Measurements from ENCODE around the gene CPHXL2.

The CPHXL2 gene

GRCh38 chr16:75676909-75677308 lies at the start of gene CPHXL2:
TSS of gene CPHXL2 (minus strand) at chr16:75677009. CDS start at chr16:75676999, 10 bp downstream.
- no peak for DNase-seq

GRCh38 chr16:75726390-75726789 lies 49.6 kb upstream of the CPHXL2 start, which contains the start of gene CPHXL:
TSS of gene CPHXL (minus strand) at chr16:75726490. CDS start at chr16:75726442, 48 bp downstream.
- DNase-seq = no peak

GRCh38 chr16:75718452-75718851 lies 41.6 kb upstream of the CPHXL2 start:
- DNase-seq = no peak

GRCh38 chr16:75714661-75715060 lies 37.9 kb upstream of the CPHXL2 start:
- no peak for DNase-seq

- DNase-seq = no peak
Measured at GRCh38 chr16:75710344-75710743, 33.5 kb upstream of the CPHXL2 start.

- no peak for DNase-seq
Measured at GRCh38 chr16:75703306-75703705, 26.5 kb upstream of the CPHXL2 start.

GRCh38 chr16:75702242-75702641 lies 25.4 kb upstream of the CPHXL2 start:
- no peak for DNase-seq

GRCh38 chr16:75701361-75701760 lies 24.6 kb upstream of the CPHXL2 start, which contains the start of gene DUXB:
TSS of gene DUXB (minus strand) at chr16:75701461. CDS start at chr16:75701418, 43 bp downstream.
- DNase-seq = no peak

GRCh38 chr16:75697571-75697970 lies 20.8 kb upstream of the CPHXL2 start:
- no peak for DNase-seq

- no peak for DNase-seq
Measured at GRCh38 chr16:75695708-75696107, 18.9 kb upstream of the CPHXL2 start.

- DNase-seq = no peak
Measured at GRCh38 chr16:75687361-75687760, 10.6 kb upstream of the CPHXL2 start.

GRCh38 chr16:75682308-75682707 lies 5.5 kb upstream of the CPHXL2 start:
- no peak for DNase-seq

- no peak for DNase-seq
Measured at GRCh38 chr16:75679366-75679765, 2.6 kb upstream of the CPHXL2 start.

GRCh38 chr16:75667503-75667902 lies 9.3 kb downstream of the CPHXL2 start:
- no peak for DNase-seq

GRCh38 chr16:75660726-75661302 lies 16.0 kb downstream of the CPHXL2 start:
- no peak for DNase-seq

GRCh38 chr16:75660321-75660720 lies 16.5 kb downstream of the CPHXL2 start:
- DNase-seq = no peak

- DNase-seq = no peak
Measured at GRCh38 chr16:75658175-75658574, 18.6 kb downstream of the CPHXL2 start.

GRCh38 chr16:75653922-75654321 lies 22.9 kb downstream of the CPHXL2 start:
- no peak for DNase-seq

- DNase-seq = peak; percentile 89
Measured at GRCh38 chr16:75648265-75649076, 28.3 kb downstream of the CPHXL2 start.

GRCh38 chr16:75647492-75648264 lies 29.1 kb downstream of the CPHXL2 start, which contains the start of the genes KARS1 and TERF2IP:
TSS of gene KARS1 (minus strand) at chr16:75647665. CDS start at chr16:75647639, 26 bp downstream.
TSS of gene TERF2IP (plus strand) at chr16:75647773. CDS start at chr16:75647883, 110 bp downstream.
- DNase-seq = peak; percentile 93

GRCh38 chr16:75647112-75647491 lies 29.7 kb downstream of the CPHXL2 start:
- DNase-seq = no peak

- no peak for DNase-seq
Measured at GRCh38 chr16:75644240-75645012, 32.4 kb downstream of the CPHXL2 start.
